HS-5 (cell line): ENCODE measurements around the gene NHP2.
A peak's percentile ranks its signal among the peaks of the same experiment; 100 is the strongest.
"Not testable (repeated sequence)": the region's sequence is repeated elsewhere in the genome, so short reads cannot be mapped to it uniquely, and the experiment has no call there.

Experiments used
- DNase-seq: peaks from one replicate; pipeline ENCODE4 v3.0.0-alpha.2; 2012; ENCODE audit warnings: low read depth

NHP2 gene

DNA sequence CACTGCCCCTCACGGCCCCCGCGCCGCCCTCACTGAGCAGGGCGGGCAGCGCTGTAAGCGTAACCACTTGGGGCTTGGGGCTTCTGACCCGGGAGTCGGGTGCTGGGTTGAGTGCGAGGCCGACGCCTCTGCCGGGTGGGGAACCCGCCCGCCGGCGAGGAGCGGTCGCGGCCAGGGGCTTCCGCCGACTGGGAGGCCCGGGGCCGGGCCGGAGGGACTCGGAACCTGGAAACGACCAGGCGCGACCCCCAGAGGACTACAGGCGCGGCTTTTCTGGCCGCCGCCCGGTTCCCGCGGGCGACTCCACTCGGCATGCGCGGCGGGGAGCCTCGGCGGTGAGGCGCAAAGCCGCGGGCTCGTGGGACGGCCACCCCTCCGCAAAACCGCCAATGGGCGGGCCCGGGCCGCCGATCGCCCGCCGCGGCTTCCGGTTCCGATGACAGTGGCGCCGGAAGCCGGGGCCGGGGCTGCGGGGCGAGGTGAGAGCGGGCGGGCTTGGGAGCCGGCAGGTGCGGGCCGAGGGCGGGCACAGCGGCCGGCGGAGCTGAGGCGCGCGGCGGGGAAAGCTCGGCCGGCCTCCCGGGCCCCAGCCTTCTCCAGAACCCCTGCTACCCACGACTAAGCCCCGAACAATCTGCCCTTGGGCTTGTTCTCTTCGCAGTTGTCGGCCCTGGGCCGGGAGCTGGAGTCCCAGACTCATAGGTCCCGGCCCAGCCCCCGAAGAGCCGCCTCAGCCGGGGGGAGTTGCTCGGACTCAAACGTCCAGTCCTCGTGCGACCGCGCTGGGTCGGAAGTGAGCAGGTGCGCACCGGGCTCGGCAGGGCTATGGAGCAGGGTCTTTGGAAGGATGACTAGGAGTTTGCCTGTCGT is 22.9 kb downstream of the NHP2 start, which contains the start of gene RMND5B:
TSS of gene RMND5B (plus strand) at position 439 of the 870 bp plus-strand sequence. CDS start 7,106 bp downstream, outside the sequence.
- DNase-seq: peak; percentile 36

DNA sequence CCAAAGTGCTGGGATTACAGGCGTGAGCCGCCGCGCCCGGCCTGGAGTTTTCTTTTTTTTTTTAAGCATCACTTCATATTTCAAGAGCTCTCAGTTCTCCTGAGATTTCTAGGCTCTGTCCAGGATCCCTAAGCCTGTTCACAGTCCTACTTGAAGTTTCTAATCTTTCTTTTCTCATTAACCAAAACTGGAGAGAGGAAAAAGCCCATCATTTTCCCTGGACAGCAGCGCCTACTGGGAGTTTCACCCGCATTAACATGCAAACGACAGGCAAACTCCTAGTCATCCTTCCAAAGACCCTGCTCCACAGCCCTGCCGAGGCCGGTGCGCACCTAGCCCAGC is 23.5 kb downstream of the NHP2 start:
- DNase-seq: not testable (repeated sequence)

DNA sequence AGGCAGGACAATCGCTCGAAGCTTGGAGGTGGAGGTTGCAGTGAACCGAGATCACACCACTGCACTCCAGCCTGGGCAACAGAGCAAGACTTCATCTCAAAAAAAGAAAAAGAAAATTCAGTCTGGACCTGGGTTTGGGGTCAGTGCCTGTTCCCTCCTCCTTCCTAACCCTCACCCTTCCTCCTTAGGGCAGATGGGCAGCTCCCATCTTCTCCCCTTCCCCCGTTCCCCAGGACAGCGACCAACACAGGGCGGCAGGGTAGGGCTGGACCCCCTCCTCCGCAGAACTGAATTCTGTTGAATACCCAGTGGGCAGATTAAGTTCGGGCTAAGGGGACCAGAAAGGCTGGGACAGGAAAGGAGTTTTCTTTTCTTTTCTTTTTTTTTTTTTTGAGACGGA is 24.4 kb downstream of the NHP2 start:
- DNase-seq: no peak

DNA sequence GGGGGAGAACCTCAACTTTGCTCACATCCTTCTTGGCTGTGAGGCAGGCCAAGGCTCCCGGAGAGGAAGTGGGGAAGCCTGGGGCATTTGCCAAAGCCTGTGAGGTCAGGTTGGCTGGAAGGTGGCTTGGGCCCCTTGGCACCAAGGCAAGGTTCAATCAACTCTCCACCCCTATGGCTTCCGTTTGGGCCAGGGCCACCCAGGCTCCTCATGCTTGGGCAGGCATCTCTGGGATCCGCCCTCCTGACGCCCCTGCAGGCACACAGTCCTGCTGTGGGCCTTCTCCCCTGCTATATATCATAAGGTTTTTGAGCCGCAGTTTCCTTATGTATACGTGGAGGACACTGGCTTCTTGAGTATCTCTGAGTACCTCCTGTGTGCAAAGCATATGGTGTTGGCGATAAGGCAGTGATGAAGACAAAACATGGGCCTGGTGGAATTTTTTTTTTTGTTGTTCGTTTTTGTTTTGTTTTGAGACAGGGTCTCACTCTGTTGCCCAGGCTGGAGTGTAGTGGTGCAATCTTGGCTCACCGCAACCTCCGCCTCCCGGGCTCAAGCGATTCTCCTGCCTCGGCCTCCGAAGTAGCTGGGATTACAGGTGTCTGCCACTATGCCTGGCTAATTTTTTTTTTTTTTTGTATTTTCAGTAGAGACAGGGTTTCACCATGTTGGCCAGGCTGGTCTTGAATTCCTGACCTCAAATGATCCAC is 26.2 kb downstream of the NHP2 start:
- not testable (repeated sequence) for DNase-seq

DNA sequence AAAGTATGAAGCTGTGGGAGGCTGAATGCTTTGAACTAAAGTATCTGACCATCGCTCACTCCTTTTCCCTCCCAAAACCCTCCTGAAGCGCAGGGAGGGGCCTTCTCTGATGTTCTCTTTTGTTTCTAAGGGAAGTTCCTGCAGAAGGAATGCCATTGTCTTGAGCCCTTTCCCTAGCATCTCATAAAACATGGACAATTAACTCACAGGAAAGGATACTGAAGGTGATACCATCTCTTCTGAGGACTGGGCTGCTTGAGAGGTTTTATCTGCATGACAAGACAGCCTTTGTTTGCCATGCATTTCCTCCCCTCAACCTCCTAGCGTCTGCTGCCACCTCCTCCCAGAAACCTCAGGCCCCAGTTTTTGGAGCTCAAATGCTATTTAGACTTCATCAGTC is 27.1 kb downstream of the NHP2 start:
- no peak for DNase-seq

DNA sequence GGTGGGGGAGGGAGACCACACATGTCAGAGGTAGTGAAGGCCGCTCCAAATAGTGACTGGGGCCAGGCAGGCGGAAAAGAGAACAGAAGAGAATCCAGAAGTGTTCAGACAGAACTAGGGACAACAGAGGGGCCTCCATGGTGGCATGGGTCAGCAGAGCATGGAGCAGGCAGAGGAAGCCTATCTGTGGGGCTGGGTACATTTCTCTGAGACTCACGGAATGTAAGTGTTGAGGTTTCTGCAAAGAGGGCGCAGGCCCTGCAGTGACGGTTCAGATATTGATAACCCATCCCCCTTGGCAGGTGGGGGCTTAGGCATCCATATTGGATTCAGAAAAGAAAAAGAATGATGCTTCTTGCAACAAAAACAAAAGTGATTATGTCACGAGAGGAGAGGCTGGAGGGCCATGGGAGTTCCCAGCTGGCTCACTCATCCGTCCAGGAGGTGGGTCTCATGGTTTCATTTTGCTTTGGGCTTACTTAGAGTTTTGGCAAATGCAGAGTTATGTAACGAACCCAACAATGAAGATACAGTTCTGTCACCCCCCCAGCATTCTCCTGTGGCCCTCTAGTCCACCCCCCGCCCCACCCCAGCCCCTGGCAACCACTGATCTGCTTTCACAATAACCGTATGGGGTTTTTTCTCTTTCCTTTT is 28.3 kb downstream of the NHP2 start:
- DNase-seq: no peak

DNA sequence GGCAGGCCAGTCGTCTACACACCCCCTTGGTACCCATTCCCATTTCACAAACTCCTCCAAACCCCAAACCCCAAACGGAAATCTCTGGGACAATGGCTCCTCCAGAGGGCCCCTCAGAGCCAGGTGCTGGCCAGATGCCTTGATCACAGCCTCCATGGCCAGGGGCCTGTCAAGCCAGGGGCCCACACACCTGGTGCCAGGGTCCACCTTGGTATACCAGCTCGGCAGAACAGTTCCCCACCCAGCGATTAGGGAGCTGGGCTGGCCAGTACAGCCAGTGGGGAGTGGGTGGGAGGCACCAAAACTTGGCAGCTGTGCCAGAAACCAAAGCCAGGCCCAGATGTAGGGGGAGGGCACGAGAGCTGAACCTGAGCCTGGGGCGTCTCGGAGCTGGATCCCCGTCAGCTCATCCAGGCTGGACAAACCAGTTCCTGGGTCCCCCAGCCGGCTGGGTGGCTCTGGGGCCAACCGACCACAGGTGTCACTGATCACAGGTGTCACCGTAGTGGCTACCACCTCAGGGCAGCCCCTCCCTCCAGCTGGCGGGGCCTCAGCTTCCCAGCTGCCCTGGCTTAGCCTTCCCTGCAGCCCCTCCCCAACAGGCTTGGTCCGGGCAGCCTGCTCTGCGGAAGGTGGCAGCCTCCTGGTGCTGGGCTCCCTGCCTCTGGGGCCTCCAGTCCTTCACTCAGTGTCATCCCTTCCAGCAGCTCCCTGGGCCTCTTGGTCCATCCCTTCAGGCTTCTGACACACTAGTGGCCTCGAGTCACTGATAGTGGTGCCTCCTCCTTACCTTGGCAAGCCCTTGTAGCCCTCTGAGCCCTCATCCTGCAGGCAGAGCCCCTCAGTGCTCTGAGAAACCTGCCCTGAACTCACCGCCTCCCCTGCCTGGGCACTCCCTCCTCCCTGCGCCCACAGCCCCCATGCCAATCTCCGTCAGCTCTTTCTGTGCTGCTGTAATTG is 29.4 kb downstream of the NHP2 start:
- no peak for DNase-seq

DNA sequence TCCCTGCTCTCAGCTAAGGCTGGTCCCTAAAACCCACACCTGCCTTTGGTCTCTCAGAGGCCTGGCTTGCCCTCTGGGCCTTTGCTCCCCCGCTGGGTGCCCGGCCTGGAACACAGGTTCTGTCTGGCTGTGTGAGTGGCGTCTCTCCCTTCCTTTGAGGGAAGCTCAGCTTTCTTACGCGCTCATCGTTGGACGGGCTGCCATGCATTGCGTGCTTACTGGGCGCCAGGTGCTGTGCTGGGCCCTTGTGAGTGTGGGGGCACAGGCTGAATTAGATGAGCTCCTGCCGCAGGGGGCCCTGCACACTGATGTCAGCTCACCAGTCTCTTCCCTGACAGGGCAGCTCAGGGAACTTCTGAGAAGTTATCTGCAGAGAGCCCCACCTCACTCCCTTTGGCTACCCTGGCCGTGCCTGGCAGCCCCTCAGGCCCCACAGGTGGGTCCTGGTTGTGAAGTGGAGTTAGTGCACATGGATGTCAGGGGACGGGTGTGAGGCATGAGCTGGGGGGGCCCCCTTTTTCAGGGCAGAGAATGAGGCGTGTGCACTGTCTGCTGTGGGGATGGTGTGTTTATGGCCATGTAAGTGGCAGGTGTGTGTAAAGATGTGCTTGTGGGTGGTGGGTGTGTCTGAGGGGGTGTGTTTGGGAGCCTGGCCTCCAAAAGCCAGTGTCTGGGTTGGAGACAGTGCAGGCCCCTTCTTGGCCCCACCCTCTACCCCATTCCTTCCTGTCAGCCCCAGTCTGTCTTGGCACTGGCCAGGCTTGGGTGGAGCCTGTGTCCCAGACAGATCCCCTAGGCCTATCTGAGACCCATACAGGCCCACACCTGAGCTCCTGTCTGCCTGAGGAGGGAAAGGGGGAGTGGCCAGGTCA is 30.4 kb downstream of the NHP2 start:
- DNase-seq: no peak

DNA sequence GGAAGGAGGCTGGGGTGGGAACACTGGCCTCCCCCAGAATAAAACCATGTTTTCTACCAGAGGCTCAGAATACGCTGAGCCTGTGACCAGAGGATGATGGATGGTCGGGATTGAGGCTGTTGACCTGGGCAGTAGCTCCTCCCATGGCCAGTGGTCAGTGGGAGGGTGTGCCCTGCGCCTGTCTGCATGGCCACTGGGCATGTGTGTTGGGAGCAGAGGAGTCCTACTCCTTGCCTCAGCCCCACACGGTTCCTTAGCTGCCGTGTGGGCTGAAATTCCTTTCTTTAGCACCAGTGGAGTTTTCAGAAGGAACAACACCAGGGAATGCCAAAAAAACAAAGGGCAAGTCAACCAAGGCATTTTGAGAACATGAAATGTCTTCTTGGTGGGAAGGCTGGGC is 31.3 kb downstream of the NHP2 start:
- no peak for DNase-seq

DNA sequence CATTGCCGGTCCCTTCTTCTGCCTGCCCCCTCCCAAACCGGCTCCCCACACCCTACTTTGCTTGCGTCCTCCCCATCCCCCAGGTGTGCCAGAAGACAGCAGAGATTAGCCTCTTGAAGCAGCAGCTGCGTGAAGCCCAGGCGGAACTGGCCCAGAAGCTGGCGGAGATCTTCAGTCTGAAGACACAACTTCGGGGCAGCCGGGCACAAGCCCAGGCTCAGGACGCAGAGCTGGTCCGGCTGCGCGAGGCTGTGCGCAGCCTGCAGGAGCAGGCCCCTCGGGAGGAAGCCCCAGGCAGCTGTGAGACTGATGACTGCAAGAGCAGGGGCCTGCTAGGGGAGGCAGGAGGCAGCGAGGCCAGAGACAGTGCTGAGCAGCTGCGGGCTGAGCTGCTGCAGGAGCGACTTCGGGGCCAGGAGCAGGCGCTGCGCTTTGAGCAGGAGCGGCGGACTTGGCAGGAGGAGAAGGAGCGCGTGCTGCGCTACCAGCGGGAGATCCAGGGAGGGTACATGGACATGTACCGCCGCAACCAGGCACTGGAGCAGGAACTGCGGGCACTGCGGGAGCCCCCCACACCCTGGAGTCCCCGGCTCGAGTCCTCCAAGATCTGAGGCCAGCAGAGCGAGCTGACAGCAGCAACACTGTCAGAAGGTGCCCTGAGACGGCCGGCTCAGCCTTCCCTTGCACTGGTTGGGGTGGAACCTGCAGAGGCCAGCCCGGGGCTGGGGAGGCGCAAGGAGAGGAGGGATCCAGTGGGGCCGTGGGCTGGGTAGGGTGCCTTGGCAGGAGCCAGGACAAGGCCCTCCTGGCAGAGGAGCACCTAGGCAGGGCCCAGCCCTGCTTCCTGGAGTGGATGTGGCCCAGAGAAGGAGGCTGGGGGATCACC is 32.1 kb downstream of the NHP2 start:
- no peak for DNase-seq

DNA sequence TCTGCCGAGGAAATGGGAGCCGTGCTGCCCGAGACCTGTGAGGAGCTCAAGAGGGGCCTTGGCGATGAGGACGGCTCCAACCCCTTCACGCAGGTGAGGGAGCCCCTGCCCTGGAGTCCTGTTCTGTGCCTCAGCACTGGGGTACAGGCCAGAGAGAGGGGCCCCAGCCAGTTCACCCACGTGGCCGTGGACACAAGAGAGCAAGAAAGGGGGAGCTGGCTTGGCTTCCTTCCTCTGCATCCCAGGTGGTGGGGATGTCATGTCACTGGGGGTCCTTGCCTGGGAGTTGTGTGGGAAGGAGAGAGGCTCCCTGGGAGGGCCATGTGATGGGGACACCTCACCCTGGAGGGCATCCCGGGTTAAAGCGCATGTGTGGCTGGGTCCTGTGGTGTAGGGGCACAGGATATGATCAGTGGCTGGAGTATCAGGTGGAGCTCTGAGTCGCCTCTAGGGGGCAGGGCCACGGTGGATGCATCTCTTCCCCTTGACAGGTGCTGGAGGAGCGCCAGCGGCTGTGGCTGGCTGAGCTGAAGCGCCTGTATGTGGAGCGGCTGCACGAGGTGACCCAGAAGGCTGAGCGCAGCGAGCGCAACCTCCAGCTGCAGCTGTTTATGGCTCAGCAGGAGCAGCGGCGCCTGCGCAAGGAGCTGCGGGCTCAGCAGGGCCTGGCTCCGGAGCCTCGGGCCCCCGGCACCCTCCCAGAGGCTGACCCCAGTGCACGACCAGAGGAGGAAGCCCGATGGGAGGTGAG is 32.9 kb downstream of the NHP2 start:
- no peak for DNase-seq

DNA sequence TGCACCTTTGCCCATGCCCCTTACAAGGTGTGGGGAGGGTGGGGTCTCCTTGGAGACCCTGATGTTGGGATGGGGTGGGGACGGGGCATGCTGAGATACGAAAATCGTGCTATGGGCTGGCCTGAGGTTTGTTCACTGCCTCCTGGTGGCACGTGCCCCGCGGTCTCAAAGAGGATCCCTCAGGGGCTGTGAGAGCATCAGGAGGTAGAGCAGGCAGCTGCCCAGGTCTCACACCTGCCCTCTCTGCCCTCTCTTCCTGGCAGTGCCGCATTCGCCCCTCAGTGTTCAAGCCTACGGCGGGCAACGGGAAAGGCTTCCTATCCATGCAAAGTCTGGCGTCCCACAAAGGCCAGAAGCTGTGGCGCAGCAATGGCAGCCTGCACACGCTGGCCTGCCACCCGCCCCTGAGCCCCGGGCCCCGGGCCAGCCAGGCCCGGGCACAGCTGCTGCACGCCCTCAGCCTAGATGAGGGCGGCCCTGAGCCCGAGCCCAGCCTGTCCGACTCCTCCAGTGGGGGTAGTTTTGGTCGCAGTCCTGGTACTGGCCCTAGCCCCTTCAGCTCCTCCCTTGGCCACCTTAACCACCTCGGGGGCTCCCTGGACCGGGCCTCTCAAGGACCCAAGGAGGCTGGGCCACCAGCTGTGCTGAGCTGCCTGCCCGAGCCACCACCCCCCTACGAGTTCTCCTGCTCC is 33.6 kb downstream of the NHP2 start:
- DNase-seq: no peak

DNA sequence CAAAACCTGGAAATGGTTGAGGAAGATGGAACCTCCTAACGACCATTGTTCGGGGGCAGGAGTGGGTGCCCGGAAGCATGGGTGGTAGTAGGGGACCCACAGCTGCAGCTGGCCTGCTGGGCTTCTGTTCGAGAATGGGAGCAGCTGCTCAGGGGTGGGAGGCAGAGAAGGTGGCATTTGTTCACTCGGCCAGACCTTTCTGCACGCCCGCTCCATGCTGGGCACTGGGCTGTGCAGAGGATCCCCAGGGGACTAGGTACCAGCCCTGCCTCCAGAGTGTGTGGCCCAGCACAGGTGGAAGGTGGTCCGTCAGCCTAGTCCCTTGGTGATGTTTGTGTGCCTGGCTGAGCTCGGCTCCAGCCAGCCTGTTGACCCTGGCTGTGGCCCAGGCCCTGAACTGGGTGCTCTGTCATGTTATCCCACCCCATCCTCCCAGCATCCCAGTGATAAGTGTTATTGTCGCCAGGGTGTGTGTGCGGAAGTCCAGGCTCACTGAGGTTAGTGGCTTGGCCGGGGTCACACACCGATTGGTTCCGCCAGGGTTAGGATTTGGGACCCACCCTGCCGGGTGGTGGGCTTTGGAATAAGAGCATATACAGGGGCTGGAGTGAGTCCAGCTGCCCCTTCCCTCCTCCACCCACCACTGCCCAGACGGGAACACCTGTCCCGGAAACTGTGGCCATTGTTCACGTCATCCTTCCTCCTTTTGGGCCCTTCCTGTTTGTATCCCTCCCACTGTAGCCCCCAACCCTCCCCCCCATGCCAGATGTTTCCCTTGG is 35.6 kb downstream of the NHP2 start:
- DNase-seq: no peak

DNA sequence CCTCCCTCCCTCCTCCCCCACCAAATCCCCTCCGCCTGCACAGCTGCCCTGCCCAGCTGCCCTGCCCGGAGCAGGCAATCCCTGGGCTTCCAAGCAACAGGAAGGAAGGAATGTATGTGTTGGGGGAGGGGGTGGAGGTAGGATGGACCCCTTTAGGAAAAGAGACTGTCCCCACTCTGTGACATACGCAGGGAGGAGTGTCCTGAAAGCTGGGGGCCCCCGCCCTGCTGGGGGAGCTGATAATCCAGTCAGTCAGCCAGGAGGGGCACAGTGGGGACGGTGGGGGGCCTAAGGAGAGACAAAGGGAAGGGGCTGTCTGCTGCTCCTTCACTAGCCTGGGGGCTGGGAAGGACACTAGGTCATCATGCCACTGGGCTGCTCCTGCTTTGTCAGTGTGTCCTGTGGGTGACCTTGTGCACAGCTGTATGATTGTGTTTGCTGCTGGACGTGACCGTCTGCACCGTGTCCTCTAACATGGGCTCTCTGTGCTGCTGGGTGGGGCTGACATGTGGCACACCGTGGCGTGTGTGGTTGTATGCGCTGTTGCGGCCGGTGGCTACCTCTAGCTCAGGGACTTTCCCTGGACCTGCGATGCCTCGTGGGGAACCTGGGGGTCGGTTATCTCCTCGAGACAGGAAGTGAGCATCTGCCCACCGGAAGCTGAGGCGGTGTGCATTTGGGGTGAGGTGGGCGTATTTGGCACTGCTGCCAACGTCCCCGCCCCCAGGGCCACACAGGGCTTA is 37.4 kb downstream of the NHP2 start:
- DNase-seq: no peak

DNA sequence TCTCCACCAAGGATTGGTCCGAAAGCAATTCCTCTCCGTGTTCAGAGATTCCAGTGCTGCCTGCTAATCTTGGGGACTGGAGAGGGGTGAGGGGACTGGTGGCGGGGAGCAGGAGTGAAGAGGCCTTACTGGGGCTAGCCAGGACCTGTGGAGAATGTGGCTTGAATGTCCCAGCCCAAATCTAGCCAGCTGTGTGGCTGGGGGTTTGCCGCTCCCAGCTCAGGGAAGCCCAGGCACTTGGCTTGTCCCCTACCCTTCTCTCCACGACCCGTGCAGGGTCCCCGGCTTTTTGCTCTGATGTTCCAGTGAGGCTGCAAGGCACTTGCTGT is 37.9 kb downstream of the NHP2 start:
- DNase-seq: no peak

DNA sequence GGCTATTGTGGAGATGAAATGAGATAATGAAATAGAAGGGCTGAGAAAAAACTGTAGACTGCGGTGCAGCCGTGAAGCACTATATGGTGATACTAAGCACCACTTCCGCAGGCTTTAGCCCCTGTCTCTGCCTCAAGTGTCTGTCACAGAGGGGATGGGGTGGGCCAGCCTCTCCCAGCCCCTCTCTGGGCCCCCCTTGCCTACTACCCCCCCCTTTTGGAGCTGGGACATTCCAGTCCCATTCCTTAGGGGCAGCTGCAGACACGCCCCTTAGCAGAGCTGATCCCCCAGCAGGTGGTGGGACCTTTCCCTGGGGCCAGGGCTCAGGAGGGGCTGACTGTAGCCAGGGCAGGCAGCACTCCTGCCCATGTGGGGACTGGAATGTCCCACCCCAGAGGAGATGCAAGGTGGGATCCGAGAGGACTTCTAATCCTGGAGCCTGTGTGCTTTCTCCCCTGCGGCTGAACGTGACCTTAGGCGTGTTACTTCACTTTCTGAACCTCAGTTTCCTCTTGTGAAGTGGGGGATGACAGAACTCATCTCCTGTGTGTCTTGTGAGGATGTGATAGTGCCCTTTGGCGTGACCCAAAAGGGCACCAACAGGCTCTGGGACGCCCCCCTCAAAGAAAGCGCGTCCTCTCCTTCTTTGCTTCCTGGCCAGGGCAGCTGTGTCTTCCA is 38.4 kb downstream of the NHP2 start:
- DNase-seq: no peak
